ENCODE measurements around the gene PPP1R36. TPM values are rescaled to one million over a fixed set of nuclear protein-coding genes. Genes with fewer than 3 reads are reported as not detected.

The PPP1R36 gene
- polyA plus RNA-seq, 3 donors, result 0.38 TPM; not detected in 2

GRCh38 chr14:64574371-64575107 lies 24.8 kb downstream of the PPP1R36 start:
- peaks cover 0 to 3% (median 0%) of the 10 kb centered on the region in 7 donors for H3K9me3 Mint-ChIP-seq
- H3K36me3 ChIP-seq (replicated peaks in 1 of 2; ENCODE audit: control insufficient read depth in 1 of 2, insufficient read depth in 2 of 2, low read length in 2 of 2), result no peaks in the 10 kb centered on the region
- H3K9me3 ChIP-seq (replicated peaks in 1 of 2; ENCODE audit: control insufficient read depth in 1 of 2, insufficient read depth in 1 of 2, low read length in 2 of 2), result no peaks in the 10 kb centered on the region
- no peak overlapping the region for H2AFZ ChIP-seq (ENCODE audit: insufficient read depth, low read depth, low read length, poor library complexity, severe bottlenecking)
- no peaks in the 10 kb centered on the region for H3K4me1 ChIP-seq (ENCODE audit: control insufficient read depth in 1 of 2, insufficient read depth in 2 of 2, low read length in 2 of 2)
- no peak for DNase-seq
- H3K36me3 Mint-ChIP-seq, result no peaks in the 10 kb centered on the region
- no peaks in the 10 kb centered on the region for H3K4me1 Mint-ChIP-seq
- H3K27ac ChIP-seq (ENCODE audit: low read depth in 1 of 2, low read length in 2 of 2), result no peak overlapping the region
- H3K27me3 Mint-ChIP-seq (ENCODE audit: low read depth in 3 of 3), result peaks cover 0 to 4% (median 2%) of the 10 kb centered on the region in 3 donors
- WGBS (ENCODE audit: insufficient coverage), result 100% methylated on average over 2 of the region's 6 CpGs
- TF ChIP-seq CTCF (IDR thresholded peaks at IDR 0.05), result no peak
- no peak overlapping the region for H3K9ac ChIP-seq (ENCODE audit: insufficient read depth, low read length, poor library complexity, severe bottlenecking)
- H3K4me3 ChIP-seq (replicated peaks in 1 of 3; ENCODE audit: low read depth in 2 of 3, low read length in 3 of 3), result no peak overlapping the region
- intact Hi-C loops (cut with micrococcal nuclease), result no loop called here
- no peak overlapping the region for H3K27ac Mint-ChIP-seq
- H4K20me1 ChIP-seq (ENCODE audit: insufficient read depth, low read length), result no peaks in the 10 kb centered on the region
- H3K4me3 Mint-ChIP-seq, result no peak overlapping the region
- no peak overlapping the region for H3K4me2 ChIP-seq (replicated peaks; ENCODE audit: extremely low read depth, low read length, poor library complexity, severe bottlenecking)
- H3K27me3 ChIP-seq (ENCODE audit: control insufficient read depth in 2 of 2, insufficient read depth in 2 of 2, low read length in 2 of 2), result no peaks in the 10 kb centered on the region
- no peaks in the 10 kb centered on the region for H3K79me2 ChIP-seq (ENCODE audit: insufficient read depth, low read length)

DNA sequence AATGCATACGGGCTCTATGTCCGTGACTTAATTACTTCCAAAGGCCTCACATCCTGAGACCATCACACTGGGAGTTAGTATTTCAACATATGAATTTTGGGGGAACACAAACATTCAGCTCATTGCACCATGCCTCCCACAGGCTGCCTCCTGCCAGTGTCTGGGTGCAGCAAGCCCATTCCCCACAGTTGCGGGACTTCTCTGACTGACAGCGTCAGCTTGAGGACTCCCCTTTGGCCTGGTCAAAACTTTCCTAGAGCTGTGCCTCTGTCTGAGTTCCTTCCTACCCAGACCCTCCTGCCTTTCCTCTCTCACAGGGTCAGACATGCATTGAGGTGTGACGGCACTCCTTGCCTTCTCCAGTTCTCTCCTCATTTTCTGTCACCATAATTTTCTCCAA lies 27.4 kb downstream of the PPP1R36 start:
- Histone ChIP-seq H3K9me3 (replicated peaks in 1 of 2; ENCODE audit: control insufficient read depth in 1 of 2, insufficient read depth in 1 of 2, low read length in 2 of 2) (no peaks in the 10 kb centered on the region), H3K36me3 (replicated peaks in 1 of 2; ENCODE audit: control insufficient read depth in 1 of 2, insufficient read depth in 2 of 2, low read length in 2 of 2) (no peaks in the 10 kb centered on the region), H3K79me2 (ENCODE audit: insufficient read depth, low read length) (no peaks in the 10 kb centered on the region), H4K20me1 (ENCODE audit: insufficient read depth, low read length) (no peaks in the 10 kb centered on the region), H3K4me3 (replicated peaks in 1 of 3; ENCODE audit: low read depth in 2 of 3, low read length in 3 of 3) (no peak overlapping the region), H3K9ac (ENCODE audit: insufficient read depth, low read length, poor library complexity, severe bottlenecking) (no peak overlapping the region), H3K4me2 (replicated peaks; ENCODE audit: extremely low read depth, low read length, poor library complexity, severe bottlenecking) (no peak overlapping the region), H3K4me1 (ENCODE audit: control insufficient read depth in 1 of 2, insufficient read depth in 2 of 2, low read length in 2 of 2) (no peaks in the 10 kb centered on the region), H2AFZ (ENCODE audit: insufficient read depth, low read depth, low read length, poor library complexity, severe bottlenecking) (no peak overlapping the region), H3K27me3 (ENCODE audit: control insufficient read depth in 2 of 2, insufficient read depth in 2 of 2, low read length in 2 of 2) (no peaks in the 10 kb centered on the region), H3K27ac (ENCODE audit: low read depth in 1 of 2, low read length in 2 of 2) (no peak overlapping the region)
- TF ChIP-seq CTCF (IDR thresholded peaks at IDR 0.05), result no peak
- no peaks in the 10 kb centered on the region for H3K9me3 Mint-ChIP-seq
- H3K4me3 Mint-ChIP-seq, result no peak overlapping the region
- no peaks in the 10 kb centered on the region for H3K4me1 Mint-ChIP-seq
- WGBS (ENCODE audit: insufficient coverage), result 95% methylated on average over 3 of the region's 5 CpGs
- DNase-seq, result no peak
- H3K27ac Mint-ChIP-seq, result no peak overlapping the region
- no peaks in the 10 kb centered on the region for H3K36me3 Mint-ChIP-seq
- intact Hi-C loops (cut with micrococcal nuclease), result no loop called here
- peaks cover 0 to 2% (median 2%) of the 10 kb centered on the region in 3 donors for H3K27me3 Mint-ChIP-seq (ENCODE audit: low read depth in 3 of 3)
